ENCODE results near the gene NADK. TPM values are rescaled to one million over a fixed set of nuclear protein-coding genes. Genes with fewer than 3 reads are reported as not detected.
"Not testable (repeated sequence)": the region's sequence is repeated elsewhere in the genome, so short reads cannot be mapped to it uniquely, and the experiment has no call there.

NADK gene
- total RNA-seq, 1 donor = 45.6 TPM

GRCh38 chr1:1721201-1721600, 57.1 kb downstream of the NADK start:
- TF ChIP-seq CTCF (IDR thresholded peaks at IDR 0.05; ENCODE audit: insufficient read depth, low read length) = no peak
- no peak overlapping the region for H3K4me3 ChIP-seq (ENCODE audit: low read depth, low read length)
- no peak for DNase-seq (ENCODE audit: low read depth)

GRCh38 chr1:1715109-1715883, 63.0 kb downstream of the NADK start:
- H3K4me3 ChIP-seq (ENCODE audit: low read depth, low read length); DNase-seq (ENCODE audit: low read depth): not testable (repeated sequence)

GRCh38 chr1:1707897-1708296, 70.4 kb downstream of the NADK start:
- not testable (repeated sequence) for DNase-seq (ENCODE audit: low read depth); H3K4me3 ChIP-seq (ENCODE audit: low read depth, low read length)

GRCh38 chr1:1707241-1707640, 71.0 kb downstream of the NADK start:
- DNase-seq (ENCODE audit: low read depth); H3K4me3 ChIP-seq (ENCODE audit: low read depth, low read length): not testable (repeated sequence)

GRCh38 chr1:1705623-1706022, 72.6 kb downstream of the NADK start:
- not testable (repeated sequence) for DNase-seq (ENCODE audit: low read depth)

GRCh38 chr1:1704284-1704957, 73.8 kb downstream of the NADK start:
- not testable (repeated sequence) for DNase-seq (ENCODE audit: low read depth); H3K4me3 ChIP-seq (ENCODE audit: low read depth, low read length)

More at GRCh38 chr1:1705623-1706022, 72.6 kb downstream of the NADK start:
- not testable (repeated sequence) for H3K4me3 ChIP-seq (ENCODE audit: low read depth, low read length)

GRCh38 chr1:1703796-1704195, 74.5 kb downstream of the NADK start:
- no peak for DNase-seq (ENCODE audit: low read depth)
- TF ChIP-seq CTCF (IDR thresholded peaks at IDR 0.05; ENCODE audit: insufficient read depth, low read length) = no peak
- H3K4me3 ChIP-seq (ENCODE audit: low read depth, low read length) = no peak overlapping the region

- not testable (repeated sequence) for DNase-seq (ENCODE audit: low read depth); H3K4me3 ChIP-seq (ENCODE audit: low read depth, low read length)
Observed at GRCh38 chr1:1702506-1702905, 75.8 kb downstream of the NADK start.

Other genes with a start within 250 kb of the NADK start
- gene TMEM240, start 237.8 kb downstream of the NADK start, total RNA-seq (ENCODE audit: low replicate concordance) = 0.82 and 3.6 TPM in 2 replicates
- gene SSU72, start 203.6 kb downstream of the NADK start, total RNA-seq (ENCODE audit: low replicate concordance) = 42.8 and 78.2 TPM in 2 replicates
- gene FNDC10, start 178.3 kb downstream of the NADK start, total RNA-seq (ENCODE audit: low replicate concordance) = 4.5 and 5.9 TPM in 2 replicates
- gene MIB2, start 163.0 kb downstream of the NADK start, total RNA-seq (ENCODE audit: low replicate concordance) = 37.7 and 62.1 TPM in 2 replicates
- 13.5 and 35.2 TPM in 2 replicates for gene MMP23B, start 146.3 kb downstream of the NADK start, total RNA-seq (ENCODE audit: low replicate concordance)
- gene CDK11B, start 119.5 kb downstream of the NADK start, total RNA-seq (ENCODE audit: low replicate concordance) = 10.5 and 21.6 TPM in 2 replicates
- gene SLC35E2B, start 85.7 kb downstream of the NADK start, total RNA-seq (ENCODE audit: low replicate concordance) = 37.6 and 54.8 TPM in 2 replicates
- gene CDK11A, start 54.1 kb downstream of the NADK start, total RNA-seq (ENCODE audit: low replicate concordance) = 9.8 and 26.5 TPM in 2 replicates
- gene GNB1, start 112.6 kb upstream of the NADK start, total RNA-seq (ENCODE audit: low replicate concordance) = 71.6 and 108 TPM in 2 replicates
- gene CALML6, start 136.8 kb upstream of the NADK start, total RNA-seq (ENCODE audit: low replicate concordance) = 0.36 and 0.49 TPM in 2 replicates
- gene TMEM52, start 140.8 kb upstream of the NADK start, total RNA-seq (ENCODE audit: low replicate concordance) = 0.72 TPM in 1 of 2 replicates, not detected in the other
- not detected in 2 replicates for gene CFAP74, start 225.3 kb upstream of the NADK start, total RNA-seq (ENCODE audit: low replicate concordance)
- not detected in 2 replicates for gene GABRD, start 240.9 kb upstream of the NADK start, total RNA-seq (ENCODE audit: low replicate concordance)

Measured in fibroblast of the aortic adventitia (primary cell).